Measurements from ENCODE around the gene PRDM1. TPM values are rescaled to one million over a fixed set of nuclear protein-coding genes. Genes with fewer than 3 reads are reported as not detected.

PRDM1 gene
- total RNA-seq, 1 experiment from 2014 or later: 2.6 TPM

GRCh38 chr6:106101466-106101865, 15.3 kb downstream of the PRDM1 start:
- Histone ChIP-seq H3K79me2 (ENCODE audit: low read depth) (no peaks in the 10 kb centered on the region), H3K4me3 (no peak overlapping the region), H2AFZ (no peak overlapping the region), H3K27ac (0 out of 2 replicates have a peak overlapping the region, but pooled peaks have one; percentile 1), H3K4me1 (replicated peaks; ENCODE audit: insufficient read depth) (peaks cover 43% of the 10 kb centered on the region), H3K9me3 (ENCODE audit: insufficient read depth, low read depth) (no peaks in the 10 kb centered on the region), H3K4me2 (peak overlapping the region; percentile 32), H3K36me3 (ENCODE audit: low read depth) (no peaks in the 10 kb centered on the region), H3F3A (ENCODE audit: insufficient read depth, low read depth) (0 out of 2 replicates have a peak, but pooled peaks cover 11% of the 10 kb centered on the region), H3K9me2 (ENCODE audit: insufficient read depth) (no peaks in the 10 kb centered on the region), H4K20me1 (ENCODE audit: insufficient read depth) (no peaks in the 10 kb centered on the region), H3K27me3 (ENCODE audit: insufficient read depth, low read depth) (no peaks in the 10 kb centered on the region)
- peak in 1 of 2 experiments; percentile 73 for DNase-seq
- ChIA-PET CTCF (no interaction called here), POLR2A (ENCODE audit: unreplicated experiment) (no interaction called here)
- no peak for TF ChIP-seq CTCF (conservative IDR thresholded peaks at IDR 0.05)
- TF ChIP-seq EZH2 (IDR thresholded peaks at IDR 0.05; ENCODE audit: low read depth): no peak
- no TSS peak for BruUV-seq (replicated peaks)
- intact Hi-C loops (cut with micrococcal nuclease; ENCODE audit: unreplicated experiment): no loop called here

GRCh38 chr6:106102034-106102433, 15.9 kb downstream of the PRDM1 start:
- H3K9me2 ChIP-seq (ENCODE audit: insufficient read depth): no peaks in the 10 kb centered on the region
- CTCF ChIA-PET: no interaction called here
- no peaks in the 10 kb centered on the region for H3K36me3 ChIP-seq (ENCODE audit: low read depth)
- intact Hi-C loops (cut with micrococcal nuclease; ENCODE audit: unreplicated experiment): no loop called here
- 0 out of 2 replicates have a peak, but pooled peaks cover 10% of the 10 kb centered on the region for H3F3A ChIP-seq (ENCODE audit: insufficient read depth, low read depth)
- no peak overlapping the region for H3K4me2 ChIP-seq
- TF ChIP-seq EZH2 (IDR thresholded peaks at IDR 0.05; ENCODE audit: low read depth) (no peak), CTCF (conservative IDR thresholded peaks at IDR 0.05) (no peak)
- no TSS peak for BruUV-seq (replicated peaks)
- H3K27ac ChIP-seq: 0 out of 2 replicates have a peak overlapping the region, but pooled peaks have one; percentile 1
- H3K27me3 ChIP-seq (ENCODE audit: insufficient read depth, low read depth): no peaks in the 10 kb centered on the region
- H4K20me1 ChIP-seq (ENCODE audit: insufficient read depth): no peaks in the 10 kb centered on the region
- no peaks in the 10 kb centered on the region for H3K79me2 ChIP-seq (ENCODE audit: low read depth)
- no peaks in the 10 kb centered on the region for H3K9me3 ChIP-seq (ENCODE audit: insufficient read depth, low read depth)
- POLR2A ChIA-PET (ENCODE audit: unreplicated experiment): no interaction called here
- DNase-seq: peak in 1 of 2 experiments; percentile 31
- H3K4me1 ChIP-seq (replicated peaks; ENCODE audit: insufficient read depth): peaks cover 39% of the 10 kb centered on the region
- no peak overlapping the region for H2AFZ ChIP-seq
- no peak overlapping the region for H3K4me3 ChIP-seq

GRCh38 chr6:106102967-106103727, 17.0 kb downstream of the PRDM1 start:
- intact Hi-C loops (cut with micrococcal nuclease; ENCODE audit: unreplicated experiment): no loop called here
- no peak overlapping the region for H3K4me2 ChIP-seq
- no peaks in the 10 kb centered on the region for H3K79me2 ChIP-seq (ENCODE audit: low read depth)
- ChIA-PET POLR2A (ENCODE audit: unreplicated experiment) (no interaction called here), CTCF (no interaction called here)
- no TSS peak for BruUV-seq (replicated peaks)
- H2AFZ ChIP-seq: no peak overlapping the region
- H3K36me3 ChIP-seq (ENCODE audit: low read depth): no peaks in the 10 kb centered on the region
- H3K4me3 ChIP-seq: no peak overlapping the region
- no peak for TF ChIP-seq CTCF (conservative IDR thresholded peaks at IDR 0.05)
- TF ChIP-seq EZH2 (IDR thresholded peaks at IDR 0.05; ENCODE audit: low read depth): no peak
- DNase-seq: peak; percentile 5 to 10
- H3K27me3 ChIP-seq (ENCODE audit: insufficient read depth, low read depth): no peaks in the 10 kb centered on the region
- no peak overlapping the region for H3K27ac ChIP-seq
- no peaks in the 10 kb centered on the region for H3K9me3 ChIP-seq (ENCODE audit: insufficient read depth, low read depth)
- peaks cover 28% of the 10 kb centered on the region for H3K4me1 ChIP-seq (replicated peaks; ENCODE audit: insufficient read depth)
- no peaks in the 10 kb centered on the region for H4K20me1 ChIP-seq (ENCODE audit: insufficient read depth)
- no peaks in the 10 kb centered on the region for H3K9me2 ChIP-seq (ENCODE audit: insufficient read depth)
- H3F3A ChIP-seq (ENCODE audit: insufficient read depth, low read depth): 0 out of 2 replicates have a peak, but pooled peaks cover 7% of the 10 kb centered on the region
